NK-92 (cell line): ENCODE measurements around the gene S100A2.

Experiments
- DNase-seq: peaks from one replicate; lab custom pipeline; 2025; ENCODE audit not compliant: unreplicated experiment; lab: John Stamatoyannopoulos, UW

The S100A2 gene

DNA sequence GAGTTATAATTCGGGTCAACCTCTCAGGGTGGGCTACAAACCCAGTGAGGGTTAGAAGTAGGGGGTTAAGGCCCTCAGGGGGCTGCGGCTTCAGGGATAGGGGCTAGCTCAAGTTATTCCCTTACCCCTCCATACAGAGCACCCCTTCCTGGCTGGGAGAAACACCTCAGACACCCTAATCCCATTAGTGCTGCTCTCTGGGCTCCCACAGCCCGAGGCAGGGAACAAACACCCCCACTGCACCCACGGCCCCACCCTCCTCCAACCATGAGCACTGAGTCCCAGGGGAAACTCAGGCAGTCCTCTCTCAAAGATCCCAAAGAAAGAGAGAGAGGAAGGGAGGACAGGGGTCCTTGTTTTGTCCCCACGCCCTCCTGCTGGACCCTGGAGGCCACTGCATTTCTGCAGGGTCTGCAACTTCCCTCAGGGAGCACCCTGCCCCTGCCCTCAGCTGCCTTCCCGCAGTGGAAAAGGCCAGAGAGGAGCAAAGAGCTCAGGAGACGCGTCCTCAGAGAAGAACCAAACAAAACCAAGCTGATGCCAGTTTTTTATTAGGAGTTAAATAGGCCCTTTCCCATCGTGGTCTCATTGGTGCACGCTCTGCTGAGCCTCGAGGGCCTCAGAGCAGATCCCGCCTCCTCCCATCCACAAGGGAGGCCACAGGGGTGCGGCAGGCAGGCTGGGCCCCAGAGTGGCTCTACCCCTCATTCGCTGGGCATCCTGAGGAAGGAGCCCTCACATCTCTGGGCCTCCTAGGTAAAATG, 18.7 kb downstream of the S100A2 start:
- no peak for DNase-seq

DNA sequence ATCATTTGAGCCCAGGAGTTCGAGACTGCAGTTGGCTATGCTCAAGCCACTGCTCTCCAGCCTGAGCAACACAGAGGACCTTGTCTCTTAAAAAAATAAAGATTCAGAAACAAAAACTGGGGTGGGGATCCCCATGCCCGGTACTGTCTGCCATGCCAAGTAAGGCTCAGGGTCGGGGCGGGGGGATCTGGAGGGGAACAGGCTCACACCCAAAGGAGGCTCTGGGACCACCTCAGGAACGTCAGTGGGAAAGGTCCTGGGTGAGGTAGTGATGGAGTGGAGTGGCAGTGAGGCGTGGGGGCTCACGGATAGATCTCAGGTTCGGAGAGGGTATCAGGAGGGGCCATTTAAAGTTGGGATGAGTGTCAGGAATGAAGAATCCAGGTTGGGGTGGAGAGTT, 19.3 kb downstream of the S100A2 start:
- no peak for DNase-seq

DNA sequence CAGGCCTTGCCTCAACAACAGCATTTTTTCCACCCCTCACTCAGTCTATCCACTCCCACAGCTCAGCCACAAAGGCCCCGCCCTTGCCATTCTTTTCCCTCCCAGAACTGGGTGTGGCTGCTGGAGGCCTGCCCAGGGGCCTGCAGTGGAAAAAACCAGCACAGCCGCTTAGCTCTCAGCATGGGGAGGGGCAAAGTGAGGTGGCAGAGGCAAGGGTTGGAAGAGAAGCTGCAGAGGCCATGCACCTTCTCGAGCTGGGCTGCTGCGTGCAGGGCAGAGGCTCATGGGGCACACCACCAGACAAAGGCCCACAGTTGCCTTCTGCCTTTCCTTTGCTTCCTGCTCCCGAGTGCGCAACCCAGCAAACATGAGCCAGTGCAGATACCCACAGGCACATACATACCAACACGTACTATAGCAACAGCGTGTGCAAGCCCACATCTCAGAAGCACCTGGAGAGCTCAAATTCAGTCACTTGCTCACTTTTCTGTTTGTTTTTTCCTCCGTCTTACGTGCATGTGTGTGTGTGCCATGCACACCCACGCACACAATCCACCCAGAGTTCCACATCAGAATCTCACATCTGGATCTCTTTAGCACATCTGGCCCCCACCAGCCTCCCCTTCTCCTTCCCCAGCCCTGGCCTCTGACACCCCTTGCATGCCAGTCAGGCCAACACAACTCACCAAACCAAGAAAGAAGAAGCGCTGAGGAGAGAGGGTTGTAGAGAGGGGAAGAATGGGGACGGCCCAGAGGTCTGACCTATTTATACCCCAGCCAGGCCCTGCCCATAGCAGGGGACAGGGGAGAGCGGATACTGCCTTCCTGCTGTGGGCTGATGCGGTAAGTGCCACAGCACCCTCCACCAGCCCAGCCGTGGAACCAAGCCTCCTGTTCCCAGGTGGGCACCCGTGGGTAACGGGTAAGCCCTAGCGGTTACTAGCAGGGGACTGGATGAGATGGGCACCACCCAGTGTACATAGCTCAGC, 20.3 kb downstream of the S100A2 start, which contains the start of gene S100A4:
S100A4 (minus strand) TSS at position 740 of the 989 bp plus-strand sequence. CDS start 1,012 bp downstream, outside the sequence.
- DNase-seq, result no peak

DNA sequence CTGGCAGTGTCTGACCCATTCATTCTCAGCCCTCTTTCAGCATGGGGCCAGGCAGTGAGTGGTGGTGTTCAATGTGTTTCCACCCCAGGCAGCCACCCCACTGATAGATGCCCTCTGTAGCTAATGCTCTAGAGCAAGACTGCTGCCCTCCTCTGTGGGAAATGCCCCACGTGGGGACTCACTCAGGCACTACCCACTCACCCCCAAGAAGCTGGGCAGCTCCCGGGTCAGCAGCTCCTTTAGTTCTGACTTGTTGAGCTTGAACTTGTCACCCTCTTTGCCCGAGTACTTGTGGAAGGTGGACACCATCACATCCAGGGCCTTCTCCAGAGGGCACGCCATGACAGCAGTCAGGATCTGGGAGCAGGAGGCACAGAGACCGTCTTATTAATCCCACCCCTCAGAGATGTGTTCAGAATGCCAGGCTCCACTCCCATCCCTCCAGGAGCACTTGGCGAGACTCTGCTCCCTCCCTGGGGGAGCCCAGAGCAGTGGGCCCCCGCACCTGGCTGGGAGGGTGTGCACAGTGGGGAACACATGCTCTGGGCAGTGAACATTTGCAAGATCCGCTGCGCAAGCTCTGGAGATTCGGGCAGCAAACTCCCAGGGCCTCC, 21.1 kb downstream of the S100A2 start:
- no peak for DNase-seq

DNA sequence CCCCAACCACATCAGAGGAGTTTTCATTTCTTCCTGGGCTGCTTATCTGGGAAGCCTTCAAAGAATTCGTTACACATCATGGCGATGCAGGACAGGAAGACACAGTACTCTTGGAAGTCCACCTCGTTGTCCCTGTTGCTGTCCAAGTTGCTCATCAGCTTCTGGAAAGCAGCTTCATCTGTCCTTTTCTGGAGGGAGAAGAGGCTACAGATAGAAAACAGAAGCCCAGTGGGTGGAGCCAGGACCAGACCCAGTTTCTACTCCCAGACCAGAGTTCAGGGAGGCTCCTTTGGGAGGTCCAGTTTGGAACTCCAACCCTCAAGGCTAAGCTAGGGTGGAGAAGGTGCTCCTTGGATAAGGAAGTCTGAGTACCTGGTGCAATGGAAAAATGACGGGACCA, 21.9 kb downstream of the S100A2 start:
- DNase-seq, result no peak

DNA sequence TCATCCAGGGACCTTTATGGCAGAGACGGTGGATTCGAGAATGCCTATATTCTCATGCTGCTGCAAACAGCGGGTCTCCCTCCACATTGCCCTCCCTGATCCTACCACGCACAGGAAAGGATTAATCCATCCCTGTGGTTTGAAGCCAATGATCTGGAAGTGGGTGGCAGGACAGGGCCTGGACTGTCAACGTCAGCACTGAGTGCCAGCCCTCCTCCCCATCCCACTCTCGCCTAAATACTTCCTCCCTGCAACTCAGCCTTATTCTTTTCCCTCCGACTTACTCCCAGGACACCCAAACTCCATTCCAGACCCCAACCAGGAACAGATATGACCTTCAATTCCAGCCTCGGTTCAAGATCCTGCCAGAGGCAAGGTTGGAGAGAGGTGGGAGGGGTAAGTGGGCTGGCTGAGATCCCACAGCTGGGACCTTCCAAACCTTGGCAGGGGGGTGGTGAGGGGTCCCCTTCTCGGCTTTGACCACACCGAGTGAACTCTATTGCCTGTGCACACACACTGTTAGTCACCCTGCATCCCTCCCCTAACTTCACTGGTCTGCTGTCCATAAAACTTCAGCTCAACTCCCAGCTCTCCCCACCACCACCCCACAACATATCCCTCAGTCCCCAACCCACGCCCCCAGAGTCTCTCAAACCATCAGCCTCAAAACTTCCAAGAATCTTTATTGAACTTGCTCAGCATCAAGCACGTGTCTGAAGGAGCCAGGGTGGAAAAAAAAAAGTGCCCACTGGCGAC, 22.5 kb downstream of the S100A2 start:
- DNase-seq, result no peak

DNA sequence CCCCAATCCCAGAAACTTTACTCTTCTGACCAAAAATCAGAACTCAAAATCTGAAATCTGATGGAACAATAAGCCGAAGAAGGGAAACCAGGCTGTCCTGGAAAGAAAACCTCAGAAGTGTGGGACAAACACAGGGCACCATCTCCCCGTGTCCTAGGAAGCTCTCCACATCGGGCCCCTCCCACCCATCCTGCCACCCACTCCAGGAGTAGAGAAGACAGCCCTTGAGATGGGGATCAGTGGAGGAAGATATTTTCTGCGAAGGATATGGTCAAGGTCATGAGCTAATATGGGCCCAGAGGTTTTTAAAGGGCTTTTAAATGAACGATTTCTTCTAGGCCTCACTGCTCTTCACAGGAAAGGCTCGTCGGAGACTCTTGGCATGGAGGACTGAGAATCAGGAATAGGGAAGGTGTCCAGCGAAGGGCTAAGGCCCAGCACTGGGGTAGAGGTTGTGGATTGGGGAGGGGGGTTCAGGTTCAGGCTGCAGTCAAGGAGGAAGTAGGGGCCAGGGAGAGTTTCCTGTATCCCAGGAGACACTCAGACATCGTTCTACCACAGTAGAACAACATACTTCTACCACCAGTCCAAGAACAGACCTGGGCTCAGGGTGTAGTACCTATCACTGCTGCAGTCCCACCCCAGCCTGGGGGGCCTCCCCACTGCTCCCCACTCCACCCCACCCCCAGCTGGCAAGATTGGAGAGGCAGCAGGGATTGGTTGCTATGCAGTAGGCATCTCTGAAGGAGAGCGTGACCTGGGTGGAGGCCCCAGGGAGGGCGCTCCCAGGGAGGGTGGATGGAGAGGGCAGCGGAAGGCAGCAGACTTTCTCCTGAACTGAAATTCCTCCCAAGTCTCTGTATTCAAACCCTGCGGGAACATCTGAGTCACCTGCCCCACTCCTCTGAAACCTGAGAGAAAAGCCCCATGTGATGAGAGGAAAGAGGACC, 23.7 kb downstream of the S100A2 start:
- DNase-seq, result no peak

DNA sequence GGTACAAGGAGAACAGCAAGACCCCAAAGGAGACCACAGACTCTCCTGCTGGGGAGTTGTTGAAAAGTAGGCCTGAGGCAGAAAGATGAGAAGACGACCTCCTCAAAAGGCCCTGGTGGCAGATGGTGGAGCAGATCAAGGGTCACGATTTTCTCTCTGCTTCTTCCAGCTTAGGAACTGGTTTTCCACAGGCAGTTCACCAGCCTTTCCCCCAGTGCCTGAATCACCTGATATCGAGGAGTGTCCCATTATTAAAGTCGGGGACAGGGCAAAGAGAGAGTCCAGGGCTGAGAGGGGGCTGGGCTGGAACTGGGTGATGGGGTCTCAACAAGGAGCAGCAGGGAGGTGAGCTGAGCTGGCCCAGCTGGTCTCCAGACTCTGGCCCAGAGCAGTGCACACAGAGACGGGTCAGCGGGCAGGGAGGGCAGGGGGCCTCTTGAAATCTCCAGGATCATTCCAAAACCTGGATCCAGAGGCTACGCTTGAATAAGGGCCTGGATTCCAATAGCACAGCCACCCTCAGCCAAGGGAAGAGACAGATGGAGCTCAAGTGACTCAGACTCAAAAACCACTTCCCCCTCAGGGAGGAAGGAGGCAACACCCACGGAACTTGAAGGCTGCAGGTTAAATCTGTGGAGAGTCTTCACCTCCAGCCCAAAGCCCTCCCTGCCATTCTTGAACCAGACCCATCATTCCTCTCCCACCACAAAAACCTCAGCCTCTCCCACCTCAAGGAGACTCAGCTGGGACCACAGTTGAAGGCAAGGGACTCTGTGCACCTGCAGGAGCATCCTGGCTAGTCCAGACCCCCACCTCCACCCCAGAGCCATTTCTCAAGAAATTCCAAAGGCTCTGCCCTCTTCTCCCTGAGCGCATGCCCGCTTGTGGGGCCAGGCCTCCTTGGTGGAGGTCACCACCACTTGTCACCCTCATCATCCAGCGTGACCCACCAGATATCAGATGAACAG, 25.0 kb downstream of the S100A2 start, which contains the start of gene S100A5:
S100A5 (minus strand) TSS at position 541 of the 968 bp plus-strand sequence. CDS start 743 bp downstream, outside the sequence.
- DNase-seq, result no peak

DNA sequence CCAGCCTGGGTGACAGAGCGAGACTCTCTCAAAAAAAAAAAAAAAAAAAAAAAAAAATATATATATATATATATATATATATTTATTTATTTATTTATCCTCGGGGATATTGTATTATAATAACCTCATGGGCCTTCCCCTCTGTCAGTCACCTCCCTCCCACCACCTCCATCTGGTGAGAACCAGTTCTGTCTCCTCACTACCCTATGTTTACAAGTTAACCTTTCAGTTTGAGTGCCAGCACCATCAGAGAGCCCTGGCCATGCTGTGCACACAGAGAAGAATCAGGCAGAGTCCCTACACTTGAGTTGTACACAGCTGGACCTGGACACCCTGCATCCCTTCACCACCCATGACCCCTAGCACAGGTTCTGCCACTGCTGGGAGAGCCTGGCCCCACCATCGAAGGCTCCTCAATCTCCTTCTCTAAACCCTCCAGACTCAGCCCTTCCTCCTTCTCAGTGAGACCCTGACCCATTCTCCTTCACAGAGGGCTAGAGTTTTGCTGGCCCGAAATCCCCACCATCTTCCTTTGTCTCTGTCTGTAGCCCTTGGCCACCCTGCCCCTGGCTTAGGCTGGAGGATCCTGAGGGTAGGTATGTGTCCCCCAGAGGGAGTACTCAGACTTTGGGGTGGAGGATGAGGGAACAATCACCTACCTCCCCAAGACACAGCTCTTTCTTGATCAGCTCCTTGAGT, 26.1 kb downstream of the S100A2 start:
- no peak for DNase-seq

DNA sequence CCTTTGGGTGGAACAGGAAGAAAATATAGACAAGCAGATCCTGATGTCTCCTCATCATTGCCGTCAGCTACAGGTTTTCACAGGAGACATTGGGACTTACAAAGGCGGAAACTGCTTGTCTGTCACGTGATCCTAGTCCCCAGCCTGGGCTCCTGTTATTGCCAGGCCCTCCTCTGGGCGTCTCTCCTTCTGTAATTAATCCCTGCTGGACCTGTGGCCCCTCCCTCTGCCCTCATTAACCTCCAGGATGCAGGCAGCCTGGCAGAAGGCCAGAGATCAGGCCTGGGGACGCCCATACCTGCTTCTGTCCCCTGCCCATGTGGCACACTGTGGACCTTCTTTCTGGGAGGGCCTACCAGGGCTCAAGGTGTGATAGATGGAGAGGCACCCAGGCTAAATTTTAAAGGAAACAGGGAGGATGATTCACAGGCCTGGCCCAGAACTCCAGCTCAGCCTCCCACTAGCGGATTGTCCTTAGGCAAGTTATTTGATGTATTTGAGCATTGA, 27.3 kb downstream of the S100A2 start:
- no peak for DNase-seq

DNA sequence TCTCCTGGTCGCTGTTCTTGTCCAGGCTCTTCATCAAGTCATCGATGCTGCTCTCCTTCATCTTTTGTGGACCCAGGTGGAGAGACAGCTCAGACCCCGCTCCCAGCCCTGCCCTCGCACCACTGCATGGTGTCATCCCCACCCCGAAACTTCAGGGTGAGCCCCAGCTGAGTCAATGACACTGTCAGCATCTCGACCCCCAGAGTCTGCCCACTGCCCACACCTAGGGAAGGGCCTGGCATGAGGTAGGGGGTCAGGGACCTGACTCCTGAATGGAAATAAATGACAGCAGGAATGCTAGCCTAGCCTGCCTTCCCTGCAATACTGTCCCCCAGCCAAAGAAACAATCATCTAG, 28.3 kb downstream of the S100A2 start:
- DNase-seq, result no peak

DNA sequence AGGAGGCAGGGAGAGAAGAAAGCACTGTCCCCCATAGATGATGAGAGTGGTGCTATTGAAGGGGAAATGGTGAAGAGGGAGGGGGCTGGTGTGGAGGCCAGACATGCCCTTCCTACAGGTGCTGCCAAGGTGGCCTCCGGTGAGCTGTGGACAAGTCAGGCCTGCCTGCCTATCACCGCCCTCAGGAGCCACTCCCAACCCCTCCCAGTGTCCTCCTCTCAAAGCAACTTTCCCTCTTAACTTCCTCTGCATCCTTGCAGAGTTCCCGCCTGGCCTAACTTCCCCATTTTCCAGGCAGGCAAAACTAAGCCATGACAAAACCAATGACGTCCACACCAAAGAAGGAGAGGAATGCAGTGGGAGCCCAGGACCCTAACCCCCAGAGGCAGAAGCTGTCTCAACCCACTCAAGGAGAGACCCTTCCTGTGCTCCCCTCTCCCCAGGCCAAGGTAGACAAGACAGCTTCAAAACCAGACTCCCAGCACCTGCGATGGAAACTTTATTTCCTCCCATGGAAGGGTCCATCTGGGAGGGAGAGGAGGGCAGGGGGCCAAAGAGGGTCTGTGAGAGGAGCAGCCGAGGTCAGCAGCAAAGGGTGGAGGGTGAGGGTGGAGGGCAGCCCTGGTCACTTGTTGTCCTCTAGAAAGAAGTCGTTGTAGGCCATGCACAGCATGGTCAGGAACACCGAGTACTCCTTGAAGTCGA, 28.8 kb downstream of the S100A2 start:
- DNase-seq, result no peak

DNA sequence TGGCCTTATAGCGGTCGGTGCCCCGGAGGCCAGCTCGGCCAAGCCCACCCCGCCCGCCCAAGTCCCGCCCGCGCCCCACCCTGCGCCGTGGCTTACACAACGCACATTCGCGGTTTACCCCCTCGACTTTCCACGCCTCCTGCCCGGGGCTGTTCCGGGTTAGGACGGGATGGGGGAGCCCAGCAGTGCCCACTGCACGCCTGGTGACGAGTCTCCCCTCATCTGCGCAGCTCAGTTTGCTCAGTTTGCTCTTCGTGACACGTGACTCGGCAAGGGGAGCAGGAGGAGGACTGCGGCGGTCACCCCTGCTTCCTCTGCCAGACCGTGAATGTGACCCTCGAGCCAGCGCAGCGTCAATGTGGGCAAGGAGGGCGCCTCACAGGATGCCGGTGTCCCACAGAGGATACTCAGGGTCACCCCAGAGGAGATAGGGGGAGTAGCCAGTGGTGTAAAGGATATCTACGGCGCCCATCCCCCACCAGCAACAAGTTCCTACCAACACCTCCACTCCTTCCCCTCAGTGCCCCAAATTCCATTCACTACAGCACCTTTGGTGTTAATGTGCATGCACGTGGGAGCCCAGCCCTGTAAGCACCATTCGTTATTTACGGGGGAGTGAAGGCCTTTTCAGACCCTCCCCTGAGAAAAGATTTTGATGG, 29.5 kb downstream of the S100A2 start:
- DNase-seq, result no peak

DNA sequence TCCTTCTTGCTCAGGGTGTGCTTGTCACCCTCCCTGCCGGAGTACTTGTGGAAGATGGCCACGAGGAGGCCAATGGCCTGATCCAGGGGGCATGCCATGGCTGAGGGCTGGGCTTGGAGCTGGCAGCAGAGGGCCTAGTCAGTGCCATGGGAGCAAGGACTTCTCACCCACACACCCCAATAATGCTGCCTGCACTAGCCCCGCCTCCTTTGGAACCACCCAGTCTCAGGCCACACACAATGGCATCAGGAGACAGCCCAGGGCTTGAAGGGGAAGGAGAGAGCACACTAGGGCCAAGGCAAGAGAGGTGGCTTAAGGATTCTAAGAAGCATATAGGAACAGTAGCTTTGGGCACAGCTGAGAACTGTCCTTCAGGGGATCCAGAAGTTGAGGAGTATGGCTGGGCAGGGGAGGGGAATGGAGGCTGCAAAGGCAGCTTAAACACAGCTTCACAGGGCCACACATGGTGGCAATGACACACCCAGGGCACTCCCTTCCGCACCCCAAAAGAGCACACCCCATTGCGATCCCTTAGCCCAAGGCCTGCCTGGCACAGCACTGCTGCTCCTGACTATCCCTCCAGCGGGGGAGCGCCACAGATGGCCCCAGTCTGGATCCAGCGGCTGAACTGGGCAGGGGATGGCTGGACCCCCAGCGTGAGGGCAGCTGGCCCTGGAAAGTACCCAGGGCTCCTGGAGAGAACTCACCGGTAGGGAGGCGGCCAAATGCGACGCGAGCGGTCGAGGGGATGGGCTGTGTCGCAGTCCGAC, 30.2 kb downstream of the S100A2 start, which contains the start of gene S100A6:
S100A6 (minus strand) TSS at position 750 of the 770 bp plus-strand sequence; CDS start at position 98, 652 bp downstream.
- DNase-seq, result no peak

DNA sequence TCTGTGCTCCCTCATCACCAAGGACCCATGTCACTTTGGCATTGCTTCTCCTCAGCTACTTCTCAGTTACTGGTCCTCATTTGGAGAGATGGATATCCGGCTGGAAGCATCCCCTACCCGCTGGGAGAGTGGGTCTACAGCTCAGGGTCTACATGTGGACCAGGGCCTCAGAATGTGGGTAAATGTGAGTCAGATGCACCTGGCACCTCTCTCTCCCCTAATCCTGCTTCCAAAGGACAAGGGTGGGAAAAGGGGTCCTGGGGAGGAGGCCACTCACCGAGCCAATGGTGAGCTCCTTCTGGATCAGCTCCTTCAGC, 30.8 kb downstream of the S100A2 start:
- DNase-seq, result no peak
